SJSA1 (cell line): ENCODE results near the gene TP73. TPM values are rescaled to one million over a fixed set of nuclear protein-coding genes. Genes with fewer than 3 reads are reported as not detected.

Source experiments
- DNase-seq, 2 experiments: peaks; one replicate each; pipeline ENCODE4 v3.0.0-alpha.2; 2015 to 2020; ENCODE audit warnings: low spot score in 2 of 2, low read depth in 1 of 2
- H3K27ac ChIP-seq: fragments of 250-450 bp; sonication (Bioruptor Pico); 2 replicates; pipeline ENCODE4 v1.5.1; 2020; ENCODE audit warnings: mild to moderate bottlenecking, moderate library complexity
- H3K27me3 ChIP-seq: fragments of 250-450 bp; sonication (Bioruptor Pico); replicated peaks from 2 replicates; pipeline ENCODE4 v1.5.1; 2020; ENCODE audit warnings: mild to moderate bottlenecking, moderate library complexity
- H3K36me3 ChIP-seq: fragments of 250-450 bp; sonication (Bioruptor Pico); 2 replicates; pipeline ENCODE4 v1.5.1; 2020; ENCODE audit warnings: mild to moderate bottlenecking
- H3K4me1 ChIP-seq: fragments of 250-450 bp; sonication (Bioruptor Pico); replicated peaks from 2 replicates; pipeline ENCODE4 v1.6.1; 2021; ENCODE audit warnings: mild to moderate bottlenecking
- H3K4me3 ChIP-seq: fragments of 250-450 bp; sonication (Bioruptor Pico); 2 replicates; pipeline ENCODE4 v1.5.1; 2020; ENCODE audit warnings: mild to moderate bottlenecking
- H3K9me3 ChIP-seq: fragments of 250-450 bp; sonication (Bioruptor Pico); replicated peaks from 2 replicates; pipeline ENCODE4 v1.5.1; 2020; ENCODE audit warnings: mild to moderate bottlenecking
- total RNA-seq: library from RNA; depleted of rRNA; stranded (reverse); fragments of >200 nt; shearing (Covaris generic); gene quantifications from 2 replicates; pipeline ENCODE4 v1.2.3, GENCODE V29; 2014

The TP73 gene
- total RNA-seq, 1 experiment from 2014 or later = 3.4 TPM

DNA sequence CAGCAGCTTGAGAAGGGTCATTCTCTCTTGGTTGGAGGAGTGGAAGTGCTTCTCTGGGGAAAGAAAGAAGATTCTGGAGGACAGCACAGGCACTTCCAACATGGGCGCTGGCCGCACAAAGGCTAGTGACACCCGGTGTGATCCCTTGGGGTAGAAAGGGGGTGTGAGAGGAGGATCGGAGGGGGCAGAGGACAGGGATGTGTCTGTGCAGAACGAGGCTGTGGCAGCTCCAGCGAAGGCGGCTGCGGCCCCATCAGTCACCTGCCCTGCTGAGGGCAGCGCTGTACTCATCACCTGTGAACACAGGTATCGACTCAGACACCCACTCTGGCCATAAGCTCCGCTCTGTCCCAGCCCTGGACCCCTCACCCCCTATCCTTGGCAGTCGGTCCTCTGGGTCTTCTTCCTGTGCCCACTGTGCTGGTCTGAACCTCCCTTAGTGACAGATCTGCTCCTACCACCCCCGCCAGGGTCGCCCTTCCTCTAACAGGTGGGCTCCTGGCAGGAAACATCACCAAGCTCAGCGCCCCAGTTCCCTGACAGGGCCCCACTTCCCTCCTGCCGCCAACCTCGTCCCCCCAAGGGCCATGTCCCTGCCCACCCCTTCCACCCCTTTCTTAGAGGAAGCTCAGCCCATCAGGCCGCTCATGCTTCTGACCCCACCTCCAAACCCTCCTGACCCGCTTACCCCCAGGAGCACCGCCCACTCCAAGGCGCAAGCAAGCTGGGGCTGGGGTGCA, 20.1 kb downstream of the TP73 start:
- H3K4me1 ChIP-seq = no peaks in the 10 kb centered on the region
- no peak for DNase-seq
- no peaks in the 10 kb centered on the region for H3K9me3 ChIP-seq
- H3K27ac ChIP-seq = no peak overlapping the region
- H3K36me3 ChIP-seq = no peaks in the 10 kb centered on the region
- H3K27me3 ChIP-seq = no peaks in the 10 kb centered on the region
- H3K4me3 ChIP-seq = no peak overlapping the region

DNA sequence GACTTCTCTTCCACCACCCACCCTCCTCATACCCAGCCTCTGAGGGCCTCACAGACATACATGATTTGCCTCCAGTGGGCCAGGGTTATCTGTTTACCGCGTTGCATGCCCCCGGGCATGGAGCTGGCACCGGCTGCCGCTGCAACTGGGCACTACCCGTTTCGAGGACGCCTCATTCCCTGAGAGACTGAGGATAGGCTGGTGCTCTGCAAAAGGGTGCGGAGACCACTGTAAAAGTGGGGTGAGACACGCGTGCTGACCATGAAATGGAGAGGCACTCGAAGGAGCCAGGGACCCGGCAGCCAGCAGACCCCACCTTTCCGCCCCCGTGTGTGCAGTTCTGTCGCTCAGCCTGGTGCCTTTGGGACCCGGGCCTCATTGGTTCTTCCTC, 20.6 kb downstream of the TP73 start:
- Histone ChIP-seq H3K27ac (no peak overlapping the region), H3K4me1 (no peaks in the 10 kb centered on the region), H3K27me3 (no peaks in the 10 kb centered on the region), H3K36me3 (no peaks in the 10 kb centered on the region), H3K4me3 (no peak overlapping the region), H3K9me3 (no peaks in the 10 kb centered on the region)
- no peak for DNase-seq

DNA sequence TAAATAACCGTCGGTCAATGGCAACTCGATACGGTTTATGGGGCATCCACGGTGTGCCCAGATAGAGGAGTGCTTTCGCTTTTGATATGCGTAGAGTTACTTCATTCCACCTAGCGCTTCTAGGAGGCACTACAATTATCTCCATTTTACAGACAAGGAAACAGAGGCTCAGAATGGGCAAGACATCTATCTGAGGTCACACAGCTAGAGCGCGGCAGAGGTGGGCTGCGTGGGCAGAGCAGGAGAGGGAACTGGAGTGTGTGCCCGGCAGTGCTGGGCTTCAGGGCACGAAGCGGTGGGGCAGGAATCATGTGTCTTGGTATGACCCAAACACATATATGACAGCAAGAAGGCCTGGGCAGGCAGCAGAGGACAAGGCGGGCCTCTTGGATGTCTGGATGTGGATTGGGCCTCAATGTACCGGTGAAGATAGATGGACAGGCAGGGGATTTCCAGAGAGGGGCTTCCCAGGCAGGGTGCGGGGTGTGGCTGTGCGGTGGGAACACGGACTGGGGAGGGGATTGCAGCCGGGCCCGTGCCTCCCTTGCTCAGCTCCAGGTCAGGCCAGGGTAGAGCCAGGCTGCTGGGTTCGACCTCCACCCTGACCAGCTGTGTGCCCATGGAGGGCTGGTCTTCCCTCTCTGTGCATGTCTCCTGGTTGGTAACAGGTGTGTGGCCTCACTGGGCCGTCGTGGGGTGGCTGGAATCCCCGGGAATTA, 21.2 kb downstream of the TP73 start:
- H3K4me3 ChIP-seq = no peak overlapping the region

DNA sequence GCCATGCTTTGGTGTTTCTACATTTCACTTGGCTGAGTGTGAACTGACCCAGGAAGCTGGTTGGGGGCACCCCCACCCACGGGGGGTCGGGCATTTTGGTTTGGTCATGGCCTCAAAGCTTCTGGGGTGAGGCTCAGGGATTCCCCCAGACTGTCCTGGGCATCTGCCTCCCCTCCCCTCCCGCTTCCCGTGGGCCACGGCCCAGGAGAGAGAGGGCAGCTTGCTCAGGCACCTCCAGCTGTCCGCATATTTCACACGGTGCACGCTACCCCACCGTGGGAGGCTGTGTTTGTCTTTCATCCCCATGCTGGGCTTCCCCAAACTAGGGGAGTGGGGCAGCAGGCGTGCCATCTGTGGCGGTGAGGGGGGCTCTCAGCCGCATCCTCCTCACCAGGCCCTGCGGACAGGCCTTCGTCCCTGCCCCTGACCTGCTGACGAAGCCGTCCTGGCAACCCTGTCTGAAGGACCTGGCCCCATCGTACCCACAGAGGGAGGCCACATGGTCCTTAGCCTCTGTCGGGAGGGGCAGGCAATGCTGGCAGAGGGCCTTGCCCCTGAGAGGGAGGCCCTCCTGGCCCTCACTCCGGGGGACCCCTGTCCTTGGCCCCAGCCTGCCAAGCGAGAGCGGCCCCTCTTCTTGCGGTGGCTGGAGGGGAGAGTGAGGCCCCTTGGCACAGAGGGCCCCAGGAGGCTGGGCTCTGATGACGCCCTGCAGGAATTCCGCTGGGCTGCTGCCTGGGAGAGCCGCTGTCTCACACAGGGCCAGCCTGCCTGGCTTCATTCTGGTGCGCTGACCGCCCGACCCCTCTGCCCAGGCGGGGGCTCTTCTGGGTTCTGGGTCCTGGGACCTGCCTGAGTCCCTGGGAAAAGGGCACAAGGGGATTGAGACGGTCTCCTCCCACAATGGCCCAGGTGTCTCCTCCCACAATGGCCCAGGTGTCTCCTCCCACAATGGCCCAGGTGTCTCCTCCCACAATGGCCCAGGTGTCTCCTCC, 22.1 kb downstream of the TP73 start:
- Histone ChIP-seq H3K27ac (no peak overlapping the region), H3K27me3 (no peaks in the 10 kb centered on the region), H3K4me1 (no peaks in the 10 kb centered on the region), H3K36me3 (no peaks in the 10 kb centered on the region), H3K4me3 (no peak overlapping the region), H3K9me3 (no peaks in the 10 kb centered on the region)
- DNase-seq = no peak

More for the DNA sequence above, 21.2 kb downstream of the TP73 start:
- Histone ChIP-seq H3K27me3 (no peaks in the 10 kb centered on the region), H3K9me3 (no peaks in the 10 kb centered on the region), H3K27ac (no peak overlapping the region), H3K4me1 (no peaks in the 10 kb centered on the region), H3K36me3 (no peaks in the 10 kb centered on the region)
- DNase-seq = no peak

DNA sequence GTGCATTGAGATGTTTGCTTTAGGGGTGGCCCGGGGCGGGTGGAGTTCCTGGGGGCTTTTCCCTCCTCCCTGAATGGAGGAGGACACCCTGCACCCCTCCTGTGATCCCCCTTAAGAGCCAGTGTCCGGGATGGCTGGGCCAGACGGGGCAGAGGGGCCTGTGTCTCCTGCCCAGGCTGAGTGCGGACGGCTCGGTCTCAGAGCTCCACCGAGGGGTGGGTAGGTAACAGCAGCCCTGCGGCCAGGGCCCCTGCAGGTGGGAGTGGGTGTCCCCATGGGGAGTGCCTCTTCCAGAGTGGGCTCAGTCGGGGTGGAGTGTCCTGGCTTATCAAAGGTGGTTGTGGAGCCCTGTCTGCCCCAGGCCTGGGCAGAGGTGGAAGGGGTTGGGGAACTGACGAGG, 23.1 kb downstream of the TP73 start:
- H3K4me1 ChIP-seq = no peaks in the 10 kb centered on the region
- H3K27ac ChIP-seq = no peak overlapping the region
- DNase-seq = no peak
- H3K4me3 ChIP-seq = no peak overlapping the region
- no peaks in the 10 kb centered on the region for H3K9me3 ChIP-seq
- H3K27me3 ChIP-seq = no peaks in the 10 kb centered on the region
- no peaks in the 10 kb centered on the region for H3K36me3 ChIP-seq

DNA sequence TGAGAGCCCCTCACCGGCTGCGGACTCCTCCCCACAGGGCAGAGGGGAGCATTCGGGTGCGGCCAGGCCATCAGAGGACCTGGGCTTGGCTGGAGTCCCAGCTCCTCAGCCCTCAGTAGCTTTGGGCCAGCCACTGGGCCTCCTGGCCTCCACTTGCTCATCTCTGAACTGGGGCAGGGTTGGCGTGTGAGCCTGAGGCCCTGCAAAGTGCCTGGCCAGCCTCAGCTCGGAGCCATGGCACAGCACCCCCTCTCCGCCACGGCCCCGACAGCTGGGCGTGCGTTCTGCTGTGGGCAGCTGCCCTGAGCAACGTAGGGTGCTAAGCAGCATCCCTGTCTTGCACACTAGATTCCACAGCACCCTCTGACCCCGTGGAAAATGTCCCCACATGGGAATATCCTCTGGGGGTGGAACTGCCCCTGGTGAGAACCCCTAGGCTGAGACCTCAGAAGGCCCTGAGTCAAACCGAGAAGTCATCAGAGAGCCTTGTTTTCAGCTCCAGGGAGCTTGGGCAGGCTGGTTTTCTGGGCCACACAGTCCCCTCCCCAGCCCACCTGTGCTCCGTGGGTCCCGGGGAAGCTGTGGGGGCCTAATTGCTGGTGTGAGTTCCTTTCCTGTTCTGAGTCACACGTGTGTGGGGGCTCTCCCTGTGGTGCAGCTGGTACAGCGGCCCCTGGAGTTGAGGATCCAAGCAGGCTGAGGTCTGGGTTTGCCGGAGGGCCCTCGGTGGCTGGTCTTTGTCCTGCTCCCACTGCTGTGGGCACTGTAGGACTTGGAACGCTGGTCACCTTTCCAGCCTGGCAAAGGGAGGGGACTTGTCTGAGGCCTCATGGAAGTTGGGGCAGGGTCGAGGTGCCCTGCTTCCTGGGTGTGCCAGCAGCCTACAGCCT, 24.5 kb downstream of the TP73 start:
- H3K4me1 ChIP-seq = no peaks in the 10 kb centered on the region
- no peak overlapping the region for H3K27ac ChIP-seq
- no peaks in the 10 kb centered on the region for H3K27me3 ChIP-seq
- no peaks in the 10 kb centered on the region for H3K36me3 ChIP-seq
- DNase-seq = no peak
- no peak overlapping the region for H3K4me3 ChIP-seq
- no peaks in the 10 kb centered on the region for H3K9me3 ChIP-seq

DNA sequence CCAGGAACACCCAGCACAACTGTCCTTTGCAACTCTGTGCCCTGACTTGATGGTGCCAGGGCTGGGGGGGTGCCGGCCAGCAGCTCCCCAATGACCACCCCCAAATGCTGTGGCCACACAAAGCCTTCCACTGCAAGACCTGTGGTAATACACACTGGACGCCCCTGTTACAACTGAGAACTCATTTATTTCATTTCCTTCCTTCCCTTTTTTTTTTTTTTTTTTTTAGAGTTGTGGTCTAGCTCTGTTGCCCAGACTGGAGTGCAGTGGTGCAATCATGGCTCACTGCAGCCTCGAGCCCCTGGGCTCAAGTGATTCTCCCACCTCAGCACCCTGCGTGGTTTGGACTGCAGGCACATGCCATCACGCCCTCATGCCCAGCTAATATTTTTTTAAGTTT, 25.2 kb downstream of the TP73 start:
- Histone ChIP-seq H3K4me1 (no peaks in the 10 kb centered on the region), H3K36me3 (no peaks in the 10 kb centered on the region), H3K27me3 (no peaks in the 10 kb centered on the region), H3K27ac (no peak overlapping the region), H3K4me3 (no peak overlapping the region), H3K9me3 (no peaks in the 10 kb centered on the region)
- DNase-seq = no peak

DNA sequence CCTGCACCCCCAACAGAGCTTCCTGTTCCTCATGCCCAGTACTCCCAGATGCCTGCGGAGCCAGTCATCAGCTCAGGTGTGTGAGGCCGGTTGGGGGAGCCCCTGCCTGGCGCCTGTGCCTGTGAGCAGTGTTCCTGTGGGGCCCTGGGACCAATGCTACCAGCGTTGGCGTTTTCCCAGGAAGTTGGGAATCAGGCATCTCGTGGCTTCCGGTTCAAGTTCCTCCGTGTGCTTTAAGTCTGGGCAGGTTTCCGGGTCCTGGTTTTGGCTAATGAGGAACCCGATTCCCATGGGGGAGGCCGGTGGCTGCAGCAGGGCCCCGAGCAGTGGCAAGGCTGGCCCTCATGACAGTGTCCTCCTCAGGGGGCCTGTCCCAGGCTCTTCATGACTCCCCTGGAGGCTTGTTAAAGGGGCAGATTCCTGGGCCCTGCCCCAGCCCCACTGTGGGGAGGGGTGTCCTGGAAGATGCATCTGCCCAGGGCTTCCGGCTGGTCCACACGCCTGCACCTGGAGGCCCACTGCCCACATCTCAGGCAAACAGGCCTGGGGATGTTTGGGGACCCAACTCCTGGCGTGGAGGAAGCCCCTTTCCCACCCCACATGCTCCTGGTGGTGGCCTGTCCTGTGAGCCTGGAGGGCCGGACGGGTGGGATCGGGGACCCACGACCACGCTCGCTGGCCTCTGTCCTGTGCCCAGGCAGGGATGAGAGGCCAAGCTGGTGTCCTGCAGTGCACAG, 26.2 kb downstream of the TP73 start:
- no peak overlapping the region for H3K4me3 ChIP-seq
- H3K9me3 ChIP-seq = no peaks in the 10 kb centered on the region
- no peaks in the 10 kb centered on the region for H3K4me1 ChIP-seq
- no peaks in the 10 kb centered on the region for H3K27me3 ChIP-seq
- H3K36me3 ChIP-seq = no peaks in the 10 kb centered on the region
- H3K27ac ChIP-seq = no peak overlapping the region
- no peak for DNase-seq

DNA sequence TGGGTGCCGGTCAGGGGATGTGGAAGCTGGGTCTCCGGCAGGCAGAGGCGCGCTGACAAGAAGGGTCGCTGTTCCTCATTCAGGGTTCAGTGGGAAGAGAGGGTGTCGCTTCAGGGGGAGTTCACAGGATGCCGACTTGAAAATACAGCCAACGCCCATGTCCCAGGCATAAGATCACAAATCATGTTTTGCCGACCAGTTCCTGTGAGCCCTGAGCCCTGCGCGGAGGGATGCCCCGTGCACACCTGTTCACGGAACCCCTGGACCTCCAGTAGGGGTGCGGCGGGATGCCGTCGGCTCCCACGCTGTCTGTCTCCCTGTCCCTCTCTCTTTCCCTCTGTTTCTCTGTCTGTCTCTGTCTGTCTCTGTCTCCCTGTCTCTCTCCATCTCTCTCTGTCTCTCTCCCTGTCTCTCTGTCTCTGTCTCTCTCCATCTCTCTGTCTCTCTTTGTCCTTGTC, 26.8 kb downstream of the TP73 start:
- Histone ChIP-seq H3K4me3 (no peak overlapping the region), H3K27ac (no peak overlapping the region), H3K36me3 (no peaks in the 10 kb centered on the region), H3K4me1 (no peaks in the 10 kb centered on the region), H3K9me3 (no peaks in the 10 kb centered on the region), H3K27me3 (no peaks in the 10 kb centered on the region)
- no peak for DNase-seq

DNA sequence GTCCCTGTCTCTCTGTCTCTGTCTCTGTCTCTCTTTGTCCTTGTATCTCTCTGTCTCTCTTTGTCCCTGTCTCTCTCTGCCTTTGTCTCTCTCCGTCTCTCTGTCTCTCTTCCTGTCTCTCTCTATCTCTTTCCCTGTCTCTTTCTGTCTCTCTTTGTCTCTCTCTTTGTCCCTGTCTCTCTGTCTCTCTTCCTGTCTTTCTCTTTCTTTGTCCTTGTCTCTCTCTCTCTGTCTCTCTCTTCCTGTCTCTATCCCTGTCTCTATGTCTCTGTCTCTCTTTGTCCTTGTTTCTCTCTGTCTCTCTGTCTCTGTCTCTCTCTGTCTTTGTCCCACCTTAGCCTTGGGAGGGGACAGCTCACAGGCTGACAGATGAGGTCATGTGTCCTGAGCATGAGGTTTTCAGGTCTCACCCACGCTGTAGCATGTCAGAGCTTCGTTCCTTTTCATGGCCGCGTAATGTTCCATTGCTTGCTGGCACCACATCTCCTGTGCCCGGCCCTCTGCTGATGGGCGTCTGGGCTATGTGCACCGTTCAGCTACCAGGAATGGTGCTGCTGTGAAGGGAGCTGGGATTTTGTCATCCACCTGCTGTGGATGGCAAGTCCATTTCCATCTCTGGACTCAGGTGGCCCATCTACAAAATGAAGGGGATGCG, 27.6 kb downstream of the TP73 start:
- Histone ChIP-seq H3K9me3 (no peaks in the 10 kb centered on the region), H3K27me3 (no peaks in the 10 kb centered on the region), H3K4me1 (no peaks in the 10 kb centered on the region), H3K36me3 (no peaks in the 10 kb centered on the region), H3K27ac (no peak overlapping the region), H3K4me3 (no peak overlapping the region)
- no peak for DNase-seq

DNA sequence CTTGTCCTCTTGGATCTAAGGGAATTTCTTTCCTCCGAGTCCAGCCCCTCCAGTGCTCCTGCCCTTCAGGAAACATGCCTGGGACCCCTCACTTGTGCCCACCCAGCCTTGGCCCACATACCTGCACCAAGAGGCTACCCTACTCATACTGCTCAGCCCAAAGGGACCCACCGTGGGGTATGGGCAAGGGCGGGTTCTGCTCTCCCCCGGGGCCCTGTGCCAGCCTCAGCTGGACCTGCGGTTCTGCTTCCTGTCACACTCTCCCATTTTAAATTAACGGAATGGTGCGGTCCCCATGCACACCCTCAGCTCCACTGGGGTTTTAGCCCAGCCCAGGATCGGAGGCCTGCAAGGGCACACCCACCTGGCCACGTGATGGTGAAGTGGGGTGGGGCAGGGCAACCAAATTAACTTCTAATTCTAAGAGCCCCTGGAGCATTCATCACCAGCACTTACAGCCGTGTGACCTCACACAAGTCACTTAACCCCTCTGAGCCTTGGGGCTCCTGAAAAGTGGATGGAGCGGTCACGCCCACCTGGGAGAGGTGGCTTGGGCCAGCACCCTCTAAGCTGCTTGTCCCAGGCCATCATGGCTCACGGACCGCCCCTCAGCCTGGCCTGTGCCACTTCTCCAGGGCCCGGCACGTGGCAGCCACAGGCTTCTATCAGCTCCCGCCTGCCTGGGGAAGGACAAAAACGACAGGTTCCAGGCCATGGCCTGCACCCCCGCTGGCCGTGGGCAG, 28.3 kb downstream of the TP73 start:
- Histone ChIP-seq H3K4me1 (no peaks in the 10 kb centered on the region), H3K27me3 (no peaks in the 10 kb centered on the region), H3K27ac (no peak overlapping the region), H3K36me3 (no peaks in the 10 kb centered on the region), H3K9me3 (no peaks in the 10 kb centered on the region), H3K4me3 (no peak overlapping the region)
- no peak for DNase-seq
